WERI-Rb-1 (cell line): Measurements from ENCODE around the gene ENPP6.

Experiments used
- DNase-seq: peaks from one replicate; pipeline ENCODE4 v3.0.0-alpha.2; 2020
- H3K27ac ChIP-seq: fragments of 250-450 bp; sonication (Bioruptor Pico); 2 replicates; pipeline ENCODE4 v1.5.1; 2020; ENCODE audit warnings: mild to moderate bottlenecking, moderate library complexity
- H3K27me3 ChIP-seq: fragments of 250-450 bp; sonication (Bioruptor Pico); 2 replicates; pipeline ENCODE4 v1.5.1; 2021; ENCODE audit warnings: mild to moderate bottlenecking, low read depth, moderate library complexity; ENCODE audit not compliant: insufficient read depth, severe bottlenecking
- H3K36me3 ChIP-seq: fragments of 250-450 bp; sonication (Bioruptor Pico); 2 replicates; pipeline ENCODE4 v1.5.1; 2020; ENCODE audit warnings: mild to moderate bottlenecking, moderate library complexity
- H3K4me3 ChIP-seq: 2 replicates; pipeline ENCODE4 v1.5.1; 2011; ENCODE audit warnings: low read depth, mild to moderate bottlenecking, control low read depth, low read length
- H3K9me3 ChIP-seq: fragments of 250-450 bp; sonication (Bioruptor Pico); 2 replicates; pipeline ENCODE4 v1.5.1; 2021; ENCODE audit warnings: mild to moderate bottlenecking, moderate library complexity; ENCODE audit not compliant: severe bottlenecking
- TF ChIP-seq, protein P1 (sequence below): IDR thresholded peaks from 2 replicates; pipeline ENCODE4 v1.5.1; 2011; ENCODE audit warnings: low read depth, mild to moderate bottlenecking, control low read depth, inconsistent platforms, low read length

Gene ENPP6

GRCh38 chr4:184177271-184177670, 40.4 kb downstream of the ENPP6 start:
- Histone ChIP-seq H3K36me3 (no peaks in the 10 kb centered on the region), H3K9me3 (peaks cover 2% of the 10 kb centered on the region), H3K27me3 (no peaks in the 10 kb centered on the region), H3K4me3 (no peak overlapping the region), H3K27ac (no peak overlapping the region)
- TF ChIP-seq, protein P1, sequence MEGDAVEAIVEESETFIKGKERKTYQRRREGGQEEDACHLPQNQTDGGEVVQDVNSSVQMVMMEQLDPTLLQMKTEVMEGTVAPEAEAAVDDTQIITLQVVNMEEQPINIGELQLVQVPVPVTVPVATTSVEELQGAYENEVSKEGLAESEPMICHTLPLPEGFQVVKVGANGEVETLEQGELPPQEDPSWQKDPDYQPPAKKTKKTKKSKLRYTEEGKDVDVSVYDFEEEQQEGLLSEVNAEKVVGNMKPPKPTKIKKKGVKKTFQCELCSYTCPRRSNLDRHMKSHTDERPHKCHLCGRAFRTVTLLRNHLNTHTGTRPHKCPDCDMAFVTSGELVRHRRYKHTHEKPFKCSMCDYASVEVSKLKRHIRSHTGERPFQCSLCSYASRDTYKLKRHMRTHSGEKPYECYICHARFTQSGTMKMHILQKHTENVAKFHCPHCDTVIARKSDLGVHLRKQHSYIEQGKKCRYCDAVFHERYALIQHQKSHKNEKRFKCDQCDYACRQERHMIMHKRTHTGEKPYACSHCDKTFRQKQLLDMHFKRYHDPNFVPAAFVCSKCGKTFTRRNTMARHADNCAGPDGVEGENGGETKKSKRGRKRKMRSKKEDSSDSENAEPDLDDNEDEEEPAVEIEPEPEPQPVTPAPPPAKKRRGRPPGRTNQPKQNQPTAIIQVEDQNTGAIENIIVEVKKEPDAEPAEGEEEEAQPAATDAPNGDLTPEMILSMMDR = no peak
- DNase-seq = no peak

GRCh38 chr4:184174571-184175488, 42.8 kb downstream of the ENPP6 start:
- no peaks in the 10 kb centered on the region for H3K36me3 ChIP-seq
- H3K27me3 ChIP-seq = no peaks in the 10 kb centered on the region
- H3K27ac ChIP-seq = no peak overlapping the region
- H3K9me3 ChIP-seq = peaks cover 2% of the 10 kb centered on the region
- no peak overlapping the region for H3K4me3 ChIP-seq
- DNase-seq = no peak
- TF ChIP-seq, protein P1 = no peak

DNA sequence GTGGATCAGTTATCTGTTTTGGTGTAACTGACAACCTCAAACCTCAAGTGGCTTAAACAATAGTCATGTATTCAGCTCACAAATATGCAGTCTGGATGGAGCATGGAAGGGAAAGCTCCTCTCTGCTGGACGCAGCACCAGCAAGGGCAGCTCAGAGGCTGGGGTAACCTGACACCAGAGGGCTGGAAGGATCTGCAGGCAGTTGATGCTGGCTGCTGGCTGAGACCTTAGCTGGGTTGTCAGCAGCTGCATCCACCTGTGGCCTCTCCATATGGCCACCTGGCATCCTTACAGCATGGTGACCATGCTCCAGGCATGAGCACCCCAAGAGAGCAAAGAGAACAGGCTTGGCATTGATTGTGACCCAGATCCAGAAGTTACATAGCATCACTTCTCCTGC, 46.7 kb downstream of the ENPP6 start:
- Histone ChIP-seq H3K36me3 (no peaks in the 10 kb centered on the region), H3K27ac (no peak overlapping the region), H3K9me3 (no peaks in the 10 kb centered on the region), H3K27me3 (no peaks in the 10 kb centered on the region), H3K4me3 (no peak overlapping the region)
- peak; percentile 69 for DNase-seq
- TF ChIP-seq, protein P1 = no peak

GRCh38 chr4:184169225-184169867, 48.3 kb downstream of the ENPP6 start:
- Histone ChIP-seq H3K27me3 (no peaks in the 10 kb centered on the region), H3K36me3 (no peaks in the 10 kb centered on the region), H3K27ac (no peak overlapping the region), H3K9me3 (no peaks in the 10 kb centered on the region), H3K4me3 (no peak overlapping the region)
- DNase-seq = no peak
- TF ChIP-seq, protein P1 = no peak

DNA sequence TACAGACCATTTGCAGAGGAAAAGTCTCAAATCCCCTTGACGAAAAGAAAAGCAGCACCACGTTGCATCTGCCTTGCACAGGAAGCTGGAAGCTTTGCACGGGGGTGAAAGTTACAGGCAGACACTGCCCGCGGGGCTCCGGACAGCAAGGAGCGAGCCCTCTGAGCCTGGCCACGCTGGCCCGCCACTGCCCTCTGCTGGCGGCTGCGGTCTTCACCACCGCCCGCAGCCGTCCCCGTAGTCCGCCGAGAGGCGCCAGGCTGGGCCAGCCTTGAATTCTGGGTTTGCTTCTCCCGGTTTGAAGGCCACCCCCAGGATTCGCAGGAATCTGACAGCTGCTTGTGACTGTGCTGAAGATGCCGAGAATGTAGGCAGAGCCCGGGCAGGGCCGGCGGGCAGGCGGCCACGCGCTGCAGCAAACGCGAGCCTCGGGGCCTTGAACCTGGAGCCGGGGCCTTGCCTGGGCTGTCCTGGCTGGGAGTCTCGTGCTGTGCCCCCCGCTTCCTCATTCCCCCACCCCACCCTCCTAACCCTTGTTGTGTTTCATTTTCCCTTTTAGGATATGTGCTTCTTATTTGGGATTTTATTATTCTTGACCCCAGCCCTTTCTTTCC, 49.2 kb downstream of the ENPP6 start:
- H3K27ac ChIP-seq = peak overlapping the region; percentile 25; the same call in 1 of the 2 replicates

More for the DNA sequence above, 49.2 kb downstream of the ENPP6 start:
- Histone ChIP-seq H3K9me3 (no peaks in the 10 kb centered on the region), H3K27me3 (no peaks in the 10 kb centered on the region), H3K36me3 (no peaks in the 10 kb centered on the region), H3K4me3 (peak overlapping the region; percentile 41)
- TF ChIP-seq, protein P1 = peak; percentile 100
- peak; percentile 88 for DNase-seq
